ENCODE data around the gene CMSS1.

- no peak for TF ChIP-seq PATZ1 (CRISPR knock-in tag; IDR thresholded peaks at IDR 0.05; ENCODE audit: borderline replicate concordance)
- TF ChIP-seq ESRRG (CRISPR knock-in tag; IDR thresholded peaks at IDR 0.05), result no peak
- no peak for TF ChIP-seq ZNF8 (CRISPR knock-in tag; IDR thresholded peaks at IDR 0.05)
Measured at GRCh38 chr3:100117093-100117492, 299.4 kb downstream of the CMSS1 start.

Data from SK-N-SH treated with all-trans-retinoic acid at 6 μM for 48 hours (cell line).